Duodenal mucosa (tissue), 2 donors: ENCODE measurements around the gene CRADD.

ENCODE experiments used
- H3K27ac ChIP-seq: one replicate; pipeline ENCODE4 v1.7.0; 2013; ENCODE audit warnings: low read depth, low read length
- H3K27me3 ChIP-seq, 2 donors: one replicate each; pipeline ENCODE4 v1.7.0; 2013; ENCODE audit warnings: low read length in 2 of 2, control low read depth in 1 of 2; ENCODE audit not compliant: insufficient read depth in 2 of 2, control insufficient read depth in 1 of 2
- H3K36me3 ChIP-seq, 2 donors: one replicate each; pipeline ENCODE4 v1.7.0; 2013; ENCODE audit warnings: low read length in 2 of 2, control low read depth in 1 of 2; ENCODE audit not compliant: insufficient read depth in 2 of 2, control insufficient read depth in 1 of 2
- H3K4me1 ChIP-seq, 2 donors: one replicate each; pipeline ENCODE4 v1.7.0; 2013; ENCODE audit warnings: low read length in 2 of 2, control low read depth in 1 of 2; ENCODE audit not compliant: insufficient read depth in 2 of 2, control insufficient read depth in 1 of 2
- H3K4me3 ChIP-seq, 2 donors: one replicate each; pipeline ENCODE4 v1.7.0; 2013; ENCODE audit warnings: low read length in 2 of 2, low read depth in 1 of 2
- H3K9ac ChIP-seq, 2 donors: one replicate each; pipeline ENCODE4 v1.7.0; 2013; ENCODE audit warnings: low read length in 2 of 2, low read depth in 1 of 2
- H3K9me3 ChIP-seq, 2 donors: one replicate each; pipeline ENCODE4 v1.7.0; 2013; ENCODE audit warnings: low read length in 2 of 2, control low read depth in 1 of 2; ENCODE audit not compliant: control insufficient read depth in 1 of 2

The CRADD gene

DNA sequence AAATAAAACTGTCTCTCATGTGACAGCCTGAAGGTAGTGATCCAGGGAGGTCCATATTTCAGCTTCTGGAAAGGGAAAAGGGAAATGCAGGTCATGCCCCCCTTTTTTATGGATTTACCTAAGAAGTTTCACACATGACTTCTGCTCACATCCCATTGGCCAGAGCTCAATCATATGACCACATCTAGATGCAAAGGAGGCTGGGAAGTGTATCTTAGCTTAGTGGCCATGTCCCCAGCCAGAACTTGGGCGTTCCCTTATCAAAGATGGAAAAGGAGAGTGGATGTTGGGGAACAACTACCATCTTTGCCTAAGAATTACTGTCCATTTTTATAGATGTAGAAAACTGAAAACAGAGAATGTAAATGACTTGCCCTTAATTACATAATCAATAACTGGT lies 26.5 kb upstream of the CRADD start:
- no peaks in the 10 kb centered on the region for H3K4me1 ChIP-seq
- no peaks in the 10 kb centered on the region for H3K36me3 ChIP-seq
- no peaks in the 10 kb centered on the region for H3K9me3 ChIP-seq
- no peak overlapping the region for H3K4me3 ChIP-seq
- H3K27me3 ChIP-seq: no peaks in the 10 kb centered on the region
- H3K27ac ChIP-seq: no peak overlapping the region
- no peak overlapping the region for H3K9ac ChIP-seq

DNA sequence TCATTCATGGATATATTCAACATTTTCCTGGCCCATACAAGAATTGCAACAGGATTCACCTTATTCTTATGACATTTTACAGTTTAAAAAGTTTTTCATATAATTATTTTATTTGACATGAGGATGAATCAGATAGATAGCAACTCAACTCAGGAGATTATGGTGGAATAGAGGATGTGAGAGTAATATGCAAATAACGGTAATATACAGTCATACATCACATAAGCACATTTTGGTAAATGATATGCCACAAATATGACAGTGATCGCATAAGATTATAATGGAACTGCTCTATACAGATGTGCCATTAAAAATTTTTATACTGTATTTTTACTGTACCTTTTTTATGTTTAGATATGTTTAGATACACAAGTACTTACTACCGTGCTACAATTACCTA lies 24.1 kb upstream of the CRADD start:
- Histone ChIP-seq H3K4me3 (no peak overlapping the region), H3K27me3 (no peaks in the 10 kb centered on the region), H3K27ac (no peak overlapping the region), H3K9ac (no peak overlapping the region), H3K9me3 (no peaks in the 10 kb centered on the region), H3K36me3 (no peaks in the 10 kb centered on the region), H3K4me1 (no peaks in the 10 kb centered on the region)

GRCh38 chr12:93653712-93654111 lies 23.5 kb upstream of the CRADD start:
- Histone ChIP-seq H3K27me3 (no peaks in the 10 kb centered on the region), H3K36me3 (no peaks in the 10 kb centered on the region), H3K4me3 (no peak overlapping the region), H3K27ac (no peak overlapping the region), H3K4me1 (no peaks in the 10 kb centered on the region), H3K9ac (no peak overlapping the region), H3K9me3 (no peaks in the 10 kb centered on the region)

DNA sequence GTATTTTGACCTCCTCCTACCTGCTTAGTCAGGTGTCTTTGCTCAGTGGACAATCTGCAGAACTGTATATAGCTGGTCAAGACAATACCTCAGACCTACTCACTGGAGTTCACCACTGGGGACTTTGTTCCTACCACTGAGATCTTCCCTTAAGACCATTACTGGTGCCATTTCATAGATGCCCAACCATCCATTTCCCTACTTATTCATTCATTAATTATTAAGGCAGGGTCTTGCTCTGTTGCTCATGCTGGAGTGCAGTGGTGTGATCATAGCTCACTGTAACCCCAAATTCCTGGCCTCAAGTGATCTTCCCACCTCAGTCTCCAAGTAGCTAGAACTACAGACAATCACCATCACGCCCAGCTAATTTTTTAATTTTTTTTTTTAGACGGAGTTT lies 22.8 kb upstream of the CRADD start:
- no peak overlapping the region for H3K9ac ChIP-seq
- no peak overlapping the region for H3K27ac ChIP-seq
- no peaks in the 10 kb centered on the region for H3K9me3 ChIP-seq
- H3K36me3 ChIP-seq: no peaks in the 10 kb centered on the region
- H3K4me1 ChIP-seq: no peaks in the 10 kb centered on the region
- no peaks in the 10 kb centered on the region for H3K27me3 ChIP-seq
- no peak overlapping the region for H3K4me3 ChIP-seq

- Histone ChIP-seq H3K4me3 (no peak overlapping the region), H3K4me1 (no peaks in the 10 kb centered on the region), H3K27ac (no peak overlapping the region), H3K27me3 (no peaks in the 10 kb centered on the region), H3K9me3 (no peaks in the 10 kb centered on the region), H3K36me3 (no peaks in the 10 kb centered on the region), H3K9ac (no peak overlapping the region)
Observed at GRCh38 chr12:93657071-93657470, 20.1 kb upstream of the CRADD start.

DNA sequence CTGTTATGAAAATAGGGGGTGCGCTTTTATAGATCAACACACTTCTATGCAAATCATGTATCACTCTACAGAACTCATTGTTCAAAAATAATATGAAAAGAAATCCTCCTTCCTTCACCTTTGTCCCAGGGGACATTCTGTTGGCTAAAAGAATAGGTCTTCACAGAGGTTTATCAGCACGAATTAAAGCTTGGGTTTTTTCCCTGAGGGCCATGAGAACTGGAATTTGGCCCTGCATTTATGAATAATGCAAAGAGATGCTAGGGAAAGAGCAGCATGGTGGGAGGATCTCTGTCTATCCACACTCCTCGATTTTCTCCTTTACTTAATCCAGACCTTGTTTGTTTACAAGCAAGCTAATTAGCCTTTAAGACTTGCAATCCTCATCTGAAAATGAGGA lies 16.2 kb upstream of the CRADD start:
- no peak overlapping the region for H3K27ac ChIP-seq
- H3K9me3 ChIP-seq: no peaks in the 10 kb centered on the region
- H3K4me3 ChIP-seq: no peak overlapping the region
- H3K27me3 ChIP-seq: no peaks in the 10 kb centered on the region
- no peaks in the 10 kb centered on the region for H3K4me1 ChIP-seq
- no peaks in the 10 kb centered on the region for H3K36me3 ChIP-seq
- H3K9ac ChIP-seq: no peak overlapping the region

DNA sequence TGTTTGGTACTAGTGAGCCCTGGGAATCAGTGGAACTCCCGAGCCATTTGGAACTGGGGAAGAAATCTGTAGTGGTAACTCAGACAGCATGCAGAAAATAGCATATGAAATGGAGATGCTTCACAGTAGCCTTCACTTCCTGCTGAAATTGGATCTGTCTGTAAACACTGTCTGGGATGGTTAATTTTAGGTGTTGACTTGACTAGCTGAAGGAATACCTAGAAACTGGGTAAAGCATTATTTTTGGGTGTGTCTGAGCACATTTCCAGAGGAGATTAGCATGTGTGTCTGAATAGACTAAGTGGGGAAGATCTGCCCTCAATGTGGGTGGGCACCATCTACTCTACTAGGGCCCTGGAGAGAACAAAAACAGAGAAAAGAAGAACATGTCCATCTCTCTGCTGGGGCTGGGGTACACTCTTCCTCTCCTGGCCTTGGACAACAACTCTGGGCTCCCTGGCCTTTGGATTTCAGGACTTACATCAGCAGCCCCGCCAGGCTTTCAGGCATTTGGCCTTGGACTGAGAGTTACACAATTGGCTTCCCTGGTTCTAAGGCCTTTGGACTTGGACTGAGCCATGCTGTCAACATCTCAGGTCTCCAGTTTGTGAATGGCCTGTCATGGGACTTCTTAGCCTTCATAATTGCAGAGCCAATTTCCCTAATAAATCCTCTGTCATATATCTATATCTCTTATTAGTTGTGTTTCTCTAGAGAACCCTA lies 14.0 kb upstream of the CRADD start:
- H3K27ac ChIP-seq: no peak overlapping the region
- no peaks in the 10 kb centered on the region for H3K27me3 ChIP-seq
- no peaks in the 10 kb centered on the region for H3K9me3 ChIP-seq
- no peak overlapping the region for H3K9ac ChIP-seq
- no peak overlapping the region for H3K4me3 ChIP-seq
- H3K36me3 ChIP-seq: no peaks in the 10 kb centered on the region
- no peaks in the 10 kb centered on the region for H3K4me1 ChIP-seq

DNA sequence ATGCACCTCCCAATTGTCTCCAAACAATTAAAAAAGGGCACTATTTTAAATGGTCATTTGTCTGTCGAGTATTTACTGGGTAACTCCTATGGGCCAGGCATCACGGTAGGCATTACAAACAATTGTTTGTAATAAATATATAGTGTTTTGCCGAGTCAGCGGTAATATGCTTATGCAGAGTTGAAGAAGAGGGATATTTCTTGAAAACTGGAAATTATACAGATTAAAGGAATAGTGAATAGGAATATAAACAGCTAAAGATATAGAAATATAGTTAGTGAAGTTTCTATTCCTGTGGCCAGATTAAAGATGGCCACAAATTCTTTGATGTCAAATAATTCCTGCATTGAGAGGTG lies 13.5 kb upstream of the CRADD start:
- no peak overlapping the region for H3K9ac ChIP-seq
- H3K4me3 ChIP-seq: no peak overlapping the region
- no peaks in the 10 kb centered on the region for H3K27me3 ChIP-seq
- no peaks in the 10 kb centered on the region for H3K36me3 ChIP-seq
- no peaks in the 10 kb centered on the region for H3K4me1 ChIP-seq
- no peaks in the 10 kb centered on the region for H3K9me3 ChIP-seq
- no peak overlapping the region for H3K27ac ChIP-seq

DNA sequence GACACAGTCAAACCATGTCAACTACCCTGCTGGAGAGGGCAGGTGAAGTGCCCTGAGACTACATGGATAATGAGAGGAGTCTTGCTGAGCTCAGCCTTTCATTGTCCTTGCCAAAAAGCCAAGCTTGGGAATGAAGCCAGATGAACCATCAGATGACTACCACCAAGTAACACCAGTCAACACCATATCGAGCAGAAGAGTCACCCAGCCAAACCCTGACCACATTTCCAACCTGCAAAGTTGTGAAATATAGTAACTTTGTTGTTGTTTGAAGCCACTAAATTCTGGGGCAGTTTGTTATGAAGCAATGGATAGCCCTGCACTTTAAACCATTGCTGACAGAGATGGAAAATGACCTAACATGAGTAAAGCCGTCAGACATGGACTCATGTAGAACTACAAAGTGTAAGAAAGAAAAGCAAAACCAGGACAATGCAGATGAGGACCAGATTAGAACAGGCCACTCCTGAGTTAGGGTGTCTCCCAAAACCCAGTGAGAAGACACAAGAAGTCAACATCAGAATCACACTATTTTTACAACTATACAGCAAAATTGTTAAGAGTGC lies 12.5 kb upstream of the CRADD start:
- no peak overlapping the region for H3K27ac ChIP-seq
- H3K36me3 ChIP-seq: no peaks in the 10 kb centered on the region
- H3K27me3 ChIP-seq: no peaks in the 10 kb centered on the region
- no peaks in the 10 kb centered on the region for H3K9me3 ChIP-seq
- no peak overlapping the region for H3K4me3 ChIP-seq
- H3K4me1 ChIP-seq: no peaks in the 10 kb centered on the region
- H3K9ac ChIP-seq: no peak overlapping the region

DNA sequence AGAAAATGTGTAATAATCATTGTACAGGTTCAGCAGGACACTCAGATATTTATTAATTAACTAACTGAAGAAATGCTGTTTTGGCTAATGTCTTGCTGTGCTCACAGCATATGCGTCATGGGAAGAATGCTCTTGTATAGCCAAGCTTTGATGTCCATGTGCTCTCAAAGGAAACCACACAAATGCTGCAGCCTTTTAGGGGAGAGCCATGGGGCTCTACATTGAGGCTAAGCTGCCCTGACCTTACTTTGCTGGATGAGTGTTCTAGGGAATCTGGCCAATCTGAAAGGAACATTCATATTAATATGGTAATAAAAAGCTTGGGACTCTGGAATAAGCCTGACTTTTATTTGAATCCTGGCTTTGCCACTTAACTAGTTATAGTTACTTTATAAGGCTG lies 9.5 kb upstream of the CRADD start:
- H3K27ac ChIP-seq: no peak overlapping the region

More for the DNA sequence above, 9.5 kb upstream of the CRADD start:
- no peak overlapping the region for H3K9ac ChIP-seq
- H3K9me3 ChIP-seq: no peaks in the 10 kb centered on the region
- H3K4me1 ChIP-seq: no peaks in the 10 kb centered on the region
- H3K27me3 ChIP-seq: no peaks in the 10 kb centered on the region
- H3K4me3 ChIP-seq: no peak overlapping the region
- H3K36me3 ChIP-seq: no peaks in the 10 kb centered on the region
